Dedifferentiated amniotic fluid mesenchymal stem cell (primary cell): ENCODE results near the gene CKM.
"Not testable (repeated sequence)": the region's sequence is repeated elsewhere in the genome, so short reads cannot be mapped to it uniquely, and the experiment has no call there.

ENCODE experiments used
- DNase-seq: peaks from one replicate; pipeline ENCODE4 v3.0.0-alpha.2; 2016; ENCODE audit errors: extremely low spot score

The CKM gene

GRCh38 chr19:45349126-45349415 is 26.4 kb upstream of the CKM start:
- DNase-seq, result no peak

DNA sequence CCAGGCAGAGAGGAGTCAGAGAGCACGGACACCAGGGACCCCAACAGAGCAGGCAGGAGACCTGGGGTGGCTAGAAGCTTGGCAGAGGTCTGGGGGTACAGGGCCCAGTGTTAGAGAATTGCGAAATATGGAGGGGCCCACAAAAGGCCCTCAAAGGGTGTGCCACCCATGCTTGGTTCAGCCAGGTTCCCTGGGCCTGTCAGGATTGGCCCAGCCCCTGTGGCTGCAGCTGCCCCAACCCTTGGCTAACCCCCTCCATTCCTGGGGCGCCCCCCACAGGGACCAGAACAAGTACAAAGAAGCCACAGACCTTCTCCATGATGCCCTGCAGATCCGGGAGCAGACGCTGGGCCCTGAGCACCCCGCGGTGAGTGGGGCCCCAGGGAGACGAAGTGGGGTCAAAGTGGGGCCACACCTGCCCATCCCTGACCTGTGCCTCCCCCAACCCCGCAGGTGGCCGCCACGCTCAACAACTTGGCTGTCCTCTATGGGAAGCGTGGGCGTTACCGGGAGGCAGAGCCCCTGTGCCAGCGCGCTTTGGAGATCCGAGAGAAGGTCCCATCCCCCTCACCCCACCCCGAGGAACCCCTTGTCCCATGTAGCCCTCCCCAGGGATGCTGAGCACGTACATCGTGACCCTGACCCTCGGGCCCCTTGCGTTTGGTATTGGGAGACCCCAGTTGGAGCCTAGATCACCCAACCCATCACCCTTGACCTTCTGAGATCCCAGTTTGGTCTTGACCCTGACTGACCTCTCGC is 25.9 kb upstream of the CKM start:
- no peak for DNase-seq

DNA sequence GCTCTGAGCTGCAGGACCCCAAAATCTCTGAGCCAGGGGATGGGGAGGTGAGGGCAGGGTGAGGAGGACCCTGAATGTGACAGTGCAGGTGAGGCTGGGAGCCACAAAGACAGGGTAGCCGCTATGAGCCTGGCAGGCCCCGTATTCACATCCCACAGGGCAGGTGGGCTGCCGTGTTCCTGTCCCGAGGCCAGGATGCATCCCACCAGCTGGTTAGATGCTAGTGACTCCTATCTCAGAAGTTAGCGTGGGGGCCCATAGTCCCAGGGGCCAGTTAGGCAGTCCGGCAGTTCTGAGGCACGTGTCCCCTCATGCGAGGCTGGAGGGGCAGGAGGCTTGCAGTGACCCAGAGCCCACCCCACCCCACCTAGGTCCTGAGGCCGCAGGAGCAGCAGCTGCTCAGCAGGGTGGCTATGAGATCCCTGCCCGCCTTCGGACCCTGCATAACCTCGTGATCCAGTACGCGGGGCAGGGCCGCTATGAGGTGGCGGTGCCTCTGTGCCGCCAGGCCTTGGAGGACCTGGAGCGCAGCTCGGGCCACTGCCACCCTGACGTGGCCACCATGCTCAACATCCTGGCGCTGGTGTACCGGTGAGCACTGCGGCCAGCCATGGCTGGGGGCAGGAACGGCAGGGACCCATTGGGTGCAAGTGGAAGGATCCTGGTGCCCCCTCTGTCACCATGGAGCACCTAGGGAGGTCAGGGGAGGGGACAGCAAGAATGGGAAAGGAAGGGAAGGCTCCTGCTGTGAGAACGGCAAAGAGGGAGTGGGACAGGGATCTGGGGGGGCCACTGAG is 25.1 kb upstream of the CKM start:
- no peak for DNase-seq

GRCh38 chr19:45346449-45346848 is 23.8 kb upstream of the CKM start:
- DNase-seq, result no peak

GRCh38 chr19:45345506-45345860 is 22.8 kb upstream of the CKM start:
- no peak for DNase-seq

- no peak for DNase-seq
Observed at GRCh38 chr19:45344621-45345505, 22.2 kb upstream of the CKM start.

DNA sequence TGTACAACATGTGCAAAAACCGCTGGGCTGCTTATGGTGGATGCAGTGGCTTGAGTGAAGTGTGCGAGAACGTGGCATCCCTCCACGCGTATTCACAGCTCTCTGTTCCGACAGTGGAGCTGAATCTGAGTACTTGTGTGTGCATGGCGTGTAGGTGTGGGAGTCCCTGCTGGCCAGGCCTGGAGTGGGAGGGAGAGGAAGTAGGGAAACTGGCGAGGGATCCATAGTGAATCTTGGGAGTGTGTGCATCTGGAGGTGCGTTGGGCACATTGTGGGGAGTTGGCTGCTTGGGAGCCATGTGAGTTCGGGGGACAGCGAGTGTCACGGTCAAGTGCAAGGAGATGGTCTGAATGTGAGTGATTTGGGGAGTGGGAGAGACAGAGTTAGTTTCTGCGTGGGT is 20.2 kb upstream of the CKM start:
- DNase-seq, result no peak

DNA sequence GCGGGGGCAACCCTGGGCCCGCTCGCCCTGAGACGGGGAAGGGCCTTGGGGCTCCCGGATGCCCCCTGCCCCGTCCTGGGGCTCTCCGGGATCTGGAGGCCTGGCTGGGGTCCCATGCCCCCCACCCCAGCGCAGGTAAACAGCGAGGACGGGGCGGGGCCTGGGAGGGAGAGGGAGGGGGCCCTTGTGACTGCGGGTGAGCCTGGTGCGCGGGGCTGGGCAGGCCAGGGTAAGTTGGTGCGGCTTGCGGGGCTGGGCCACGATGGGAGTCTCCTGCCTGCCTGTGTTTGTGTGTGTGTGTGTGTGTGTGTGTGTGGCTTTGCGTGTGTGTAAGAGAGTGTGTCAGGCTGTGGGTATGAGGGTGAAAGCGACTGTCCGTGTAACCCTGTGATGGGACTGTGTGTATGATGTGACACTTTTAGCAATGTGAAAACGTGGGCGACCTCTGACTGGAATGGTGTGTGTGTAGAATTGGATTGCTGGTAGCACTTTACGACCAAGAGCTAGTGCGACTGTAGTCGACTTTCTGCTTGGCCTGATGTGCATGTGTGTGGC is 18.3 kb upstream of the CKM start:
- DNase-seq, result no peak

GRCh38 chr19:45340232-45340898 is 17.7 kb upstream of the CKM start, which contains the start of gene KLC3:
Gene KLC3, plus strand, starts transcription at chr19:45340750. Its CDS starts 4,792 bp downstream, at chr19:45345542.
- no peak for DNase-seq

GRCh38 chr19:45339629-45340028 is 17.0 kb upstream of the CKM start:
- no peak for DNase-seq

GRCh38 chr19:45336696-45337251 is 14.1 kb upstream of the CKM start:
- no peak for DNase-seq

- not testable (repeated sequence) for DNase-seq
Observed at GRCh38 chr19:45334881-45335280, 12.2 kb upstream of the CKM start.

- no peak for DNase-seq
Observed at GRCh38 chr19:45333609-45334303, 11.1 kb upstream of the CKM start.

DNA sequence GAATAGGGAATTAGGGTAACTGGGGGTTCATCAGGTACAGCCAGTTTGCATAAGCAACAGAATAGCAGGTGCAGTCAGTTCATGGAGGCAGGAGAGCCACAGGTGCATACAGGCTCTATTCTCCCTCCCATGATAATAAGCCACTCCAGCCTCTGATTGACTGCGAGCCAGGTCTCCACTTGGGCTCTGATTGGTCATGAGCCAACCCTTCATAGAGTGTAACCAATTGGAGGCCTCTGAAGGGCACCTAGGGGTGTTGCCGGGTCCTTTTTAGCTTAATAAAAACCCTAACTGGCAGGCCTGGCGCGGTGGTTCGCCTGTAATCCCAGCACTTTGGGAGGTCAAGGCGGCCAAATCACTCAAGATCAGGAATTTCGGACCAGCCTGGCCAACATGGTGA is 8.7 kb upstream of the CKM start:
- DNase-seq, result no peak

- DNase-seq, result no peak
Observed at GRCh38 chr19:45327404-45328143, 4.9 kb upstream of the CKM start.

DNA sequence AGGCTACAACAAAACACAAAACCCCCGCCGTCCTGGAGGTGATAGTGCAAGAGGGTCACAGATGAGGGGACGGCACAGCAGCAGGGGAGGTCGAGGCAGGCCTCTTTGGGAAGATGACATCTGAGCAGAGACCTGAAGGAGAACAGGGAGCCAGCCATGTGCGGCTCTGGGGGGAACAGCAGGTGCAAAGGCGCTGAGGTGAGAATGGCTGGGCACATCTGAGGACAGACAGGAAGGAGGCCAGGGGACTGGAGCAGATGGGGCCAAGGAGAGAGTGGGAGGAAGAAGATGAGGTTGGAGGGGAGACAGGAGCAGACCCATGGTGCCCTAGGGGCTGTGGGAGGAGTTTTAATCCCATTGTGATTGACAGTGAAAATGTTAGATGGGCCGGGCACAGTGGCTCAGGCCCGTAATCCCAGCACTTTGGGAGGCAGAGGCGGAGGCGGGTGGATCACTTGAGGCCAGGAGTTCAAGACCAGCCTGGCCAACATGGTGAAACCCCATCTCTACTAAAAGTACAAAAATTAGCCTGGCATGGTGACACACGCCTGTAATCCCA is 1.8 kb upstream of the CKM start:
- no peak for DNase-seq

GRCh38 chr19:45323671-45324081 is 1.0 kb upstream of the CKM start:
- DNase-seq, result no peak

DNA sequence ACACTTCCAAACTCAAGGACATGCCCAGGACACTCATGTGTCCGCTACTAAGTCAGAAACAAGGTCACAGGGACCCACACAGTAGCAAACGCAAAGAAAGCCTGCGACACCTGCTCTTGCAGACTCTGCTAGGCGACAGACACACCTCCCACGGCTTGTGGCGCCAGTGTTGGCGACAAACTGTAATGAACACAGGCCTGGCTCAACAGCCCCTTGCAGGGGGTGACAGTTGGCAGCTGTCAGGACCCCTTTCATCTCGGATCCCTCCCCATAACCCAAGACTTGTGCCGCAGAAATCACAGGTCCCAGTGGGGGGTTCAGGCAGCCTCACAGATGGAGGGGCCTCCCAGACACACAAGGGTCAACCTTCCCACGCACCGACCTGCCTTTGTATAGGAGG is 364 bp downstream of the CKM start:
- DNase-seq, result no peak

DNA sequence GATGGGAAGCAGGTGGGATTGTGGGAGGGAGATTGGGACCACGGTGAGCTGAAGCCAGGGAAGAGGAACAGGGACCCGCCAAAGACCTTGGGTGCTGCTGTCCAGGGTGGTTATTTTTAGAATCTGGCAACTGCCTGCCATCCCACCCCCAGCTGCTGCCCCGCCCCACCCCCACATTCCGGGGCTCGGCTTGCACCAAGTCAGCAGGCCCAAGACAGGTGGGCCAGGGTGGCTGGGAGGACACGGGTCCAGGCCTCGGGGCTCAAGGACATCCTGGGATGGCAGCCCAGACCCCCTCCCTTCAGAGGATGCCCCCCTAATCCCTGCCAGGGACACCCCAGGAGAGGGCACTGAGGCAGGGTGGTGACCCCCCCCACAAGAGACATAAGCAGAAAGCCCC is 827 bp downstream of the CKM start:
- DNase-seq, result no peak
